Stimulated activated CD4-positive, alpha-beta T cell treated with anti-CD3 and anti-CD28 coated beads, Interleukin-15, amount 100 ng/mL, for 48 hours (primary cell): ENCODE data around the gene ZNF281.
"Not testable (repeated sequence)": the region's sequence is repeated elsewhere in the genome, so short reads cannot be mapped to it uniquely, and the experiment has no call there.

ENCODE experiments used
- DNase-seq, 2 donors: peaks; one replicate each; pipeline ENCODE4 v3.0.0-alpha.2; 2020; ENCODE audit warnings: low read depth in 2 of 2

The ZNF281 gene

GRCh38 chr1:200429221-200429751 lies 19.4 kb upstream of the ZNF281 start:
- DNase-seq = no peak

DNA sequence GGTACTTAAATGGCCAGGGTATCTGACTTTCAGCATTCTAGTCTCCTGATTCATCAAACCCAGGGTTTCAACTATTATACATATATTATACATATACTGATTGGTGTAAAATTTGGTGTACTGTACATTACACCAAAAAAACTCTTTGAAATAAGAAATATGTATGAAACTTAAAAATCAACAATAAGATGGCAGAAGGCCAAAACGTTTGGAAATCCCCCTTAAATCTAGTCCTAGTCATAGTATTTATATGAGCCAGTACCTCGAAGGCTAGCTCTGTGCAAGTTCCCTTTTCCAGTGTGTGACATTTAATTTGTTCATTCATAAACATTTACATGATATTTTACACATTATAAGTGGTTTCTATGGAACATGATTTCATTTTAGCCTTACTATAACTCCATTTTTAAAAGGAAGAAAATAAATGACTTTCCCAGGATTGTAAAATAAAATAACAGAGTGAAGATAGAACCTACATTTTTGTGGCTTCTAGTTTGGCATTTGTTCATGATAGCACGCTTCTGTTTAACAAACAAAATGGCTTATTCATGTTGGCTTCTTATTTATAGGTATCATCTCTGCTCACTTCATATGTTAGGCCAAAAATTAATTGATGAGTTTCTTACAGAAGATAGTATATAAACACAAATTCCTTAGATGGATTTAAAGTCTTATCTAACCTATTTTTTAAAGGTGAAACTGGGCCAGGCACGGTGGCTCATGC lies 18.8 kb upstream of the ZNF281 start:
- no peak for DNase-seq

DNA sequence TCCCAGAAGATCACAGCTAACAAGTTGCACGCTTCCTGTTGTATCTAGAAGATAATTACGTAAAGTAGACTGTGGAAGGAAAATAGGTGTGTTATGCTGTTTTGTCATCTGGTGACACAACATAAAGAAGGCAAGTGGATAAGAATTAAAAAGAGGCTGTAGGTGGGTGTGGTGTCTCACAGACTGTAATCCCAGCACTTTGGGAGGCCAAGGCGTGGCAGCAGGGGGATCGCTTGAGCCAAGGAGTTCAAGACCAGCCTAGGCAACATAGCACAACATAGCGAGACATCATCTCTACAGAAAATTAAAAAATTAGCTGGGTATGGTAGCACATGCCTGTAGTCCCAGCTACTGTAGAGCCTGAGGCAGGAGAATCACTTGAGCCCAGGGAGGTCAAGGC lies 17.9 kb upstream of the ZNF281 start:
- no peak for DNase-seq

DNA sequence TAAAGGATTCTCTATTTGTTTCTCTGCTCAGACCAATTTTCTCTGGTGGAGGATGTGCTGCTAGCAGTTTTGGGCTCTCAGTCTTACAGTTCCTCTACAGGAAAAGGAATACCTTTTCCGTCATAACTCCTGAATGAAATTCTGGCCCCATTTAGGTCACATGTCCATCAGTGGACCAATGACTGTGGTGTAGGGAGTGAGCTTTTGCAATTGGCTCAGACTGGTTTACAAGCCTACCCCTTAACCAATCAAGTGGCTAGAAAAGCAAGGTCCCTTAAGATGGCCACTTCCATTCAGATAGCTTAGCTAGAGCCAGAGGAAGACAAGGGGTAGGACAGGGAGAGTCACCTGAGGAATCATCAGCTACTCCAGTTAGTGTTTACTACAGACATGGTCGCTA lies 16.4 kb upstream of the ZNF281 start:
- no peak for DNase-seq

DNA sequence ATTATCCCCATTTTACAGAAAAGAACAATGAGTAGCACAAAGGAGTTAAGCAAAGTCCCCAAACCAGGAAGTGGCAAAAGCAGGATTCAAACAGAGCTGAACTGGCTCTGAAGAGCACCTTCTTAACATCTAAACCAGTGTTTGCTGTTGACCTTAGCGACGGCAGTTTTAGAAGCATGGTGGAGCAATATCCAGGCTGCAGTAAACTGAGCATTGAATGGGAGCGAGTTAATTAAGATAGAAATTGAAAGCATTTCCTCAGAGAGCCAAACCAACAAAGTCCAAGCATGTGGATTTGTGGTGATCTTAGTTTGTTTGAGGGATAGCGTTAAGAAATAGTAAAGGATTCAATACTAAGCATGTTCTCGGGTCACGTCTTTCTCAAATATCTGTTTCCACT lies 13.4 kb upstream of the ZNF281 start:
- DNase-seq = no peak

DNA sequence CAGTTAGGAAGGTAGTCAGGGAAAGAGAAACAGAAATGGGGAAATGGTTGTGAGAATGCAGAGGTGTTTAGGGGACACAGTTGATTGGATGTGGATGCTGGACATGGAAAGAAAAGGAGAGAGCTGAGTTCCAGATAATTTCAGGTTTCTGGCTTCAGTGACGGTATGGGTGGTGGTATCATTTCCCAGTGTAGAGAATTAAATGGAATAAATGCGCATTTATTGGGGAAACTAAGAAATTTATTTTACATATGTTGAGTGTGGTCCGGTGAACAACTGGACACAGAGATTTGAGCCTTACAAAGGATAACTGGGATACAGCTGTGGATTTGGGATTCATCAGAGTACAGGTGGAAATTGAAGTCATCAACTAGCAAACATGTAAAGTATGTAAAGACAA lies 12.4 kb upstream of the ZNF281 start:
- no peak for DNase-seq

DNA sequence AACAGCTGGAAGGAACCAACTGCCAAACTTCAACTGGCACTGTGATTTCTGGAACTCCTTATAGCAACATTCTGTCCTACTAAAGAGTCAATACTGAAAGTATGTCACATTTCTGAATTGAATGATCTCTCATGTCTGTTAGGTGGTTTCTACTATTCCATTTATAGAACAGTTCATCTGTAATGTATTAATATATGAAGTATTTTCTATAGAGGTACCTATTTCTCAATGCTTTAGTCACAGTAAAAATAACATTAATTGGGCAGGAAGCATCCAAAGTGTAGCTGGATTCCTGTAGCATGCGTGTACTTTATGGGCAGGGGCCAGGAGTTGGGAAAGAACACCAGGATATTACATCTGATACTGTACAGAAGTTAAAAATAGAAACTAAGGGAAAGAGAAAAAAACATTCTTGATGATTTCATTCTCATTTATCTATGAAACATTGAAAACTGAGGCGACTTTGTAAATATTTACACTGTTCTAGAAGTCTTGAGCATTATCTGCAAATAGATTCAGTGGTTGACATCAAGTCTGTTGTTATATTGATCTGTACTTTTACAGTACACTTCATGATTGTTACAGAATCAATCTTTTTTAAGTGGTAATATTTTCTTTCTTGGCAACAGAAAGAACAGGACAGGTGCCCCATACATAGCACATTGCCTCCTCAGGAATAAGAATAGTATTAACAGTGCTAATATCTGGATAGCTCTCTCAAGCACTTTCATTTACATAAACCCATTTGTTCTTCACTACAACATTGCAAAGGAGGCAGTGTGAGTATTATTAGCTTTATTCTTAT lies 6.2 kb upstream of the ZNF281 start:
- no peak for DNase-seq

- DNase-seq = no peak
These were observed 5.4 kb upstream of the ZNF281 start for GRCh38 chr1:200415227-200415626.

DNA sequence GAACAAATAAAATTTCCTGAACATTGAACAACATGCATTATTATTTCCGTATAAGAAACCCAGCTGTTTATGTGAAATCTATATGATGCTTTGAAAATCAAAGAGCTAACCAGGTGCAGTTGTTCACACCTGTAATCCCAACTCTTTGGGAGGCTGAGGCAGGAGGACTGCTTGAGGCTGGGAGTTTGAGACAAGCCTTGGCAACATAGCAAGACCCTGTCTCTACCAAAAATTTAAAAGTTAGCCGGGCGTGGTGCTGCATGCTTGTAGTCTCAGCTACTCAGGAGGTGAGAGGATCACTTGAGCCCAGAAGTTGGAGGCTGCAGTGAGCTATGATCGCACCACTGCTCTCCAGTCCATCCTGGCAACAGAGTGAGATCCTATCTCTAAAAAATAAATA lies 4.8 kb upstream of the ZNF281 start:
- DNase-seq = no peak

- DNase-seq = not testable (repeated sequence)
These were observed 3.9 kb upstream of the ZNF281 start for GRCh38 chr1:200413766-200414165.

GRCh38 chr1:200411406-200412257 lies 1.8 kb upstream of the ZNF281 start:
- DNase-seq = no peak

- no peak for DNase-seq
These were observed 686 bp upstream of the ZNF281 start for GRCh38 chr1:200410566-200410878.

GRCh38 chr1:200409203-200409760 lies 554 bp downstream of the ZNF281 start:
- DNase-seq = peak; percentile 7

DNA sequence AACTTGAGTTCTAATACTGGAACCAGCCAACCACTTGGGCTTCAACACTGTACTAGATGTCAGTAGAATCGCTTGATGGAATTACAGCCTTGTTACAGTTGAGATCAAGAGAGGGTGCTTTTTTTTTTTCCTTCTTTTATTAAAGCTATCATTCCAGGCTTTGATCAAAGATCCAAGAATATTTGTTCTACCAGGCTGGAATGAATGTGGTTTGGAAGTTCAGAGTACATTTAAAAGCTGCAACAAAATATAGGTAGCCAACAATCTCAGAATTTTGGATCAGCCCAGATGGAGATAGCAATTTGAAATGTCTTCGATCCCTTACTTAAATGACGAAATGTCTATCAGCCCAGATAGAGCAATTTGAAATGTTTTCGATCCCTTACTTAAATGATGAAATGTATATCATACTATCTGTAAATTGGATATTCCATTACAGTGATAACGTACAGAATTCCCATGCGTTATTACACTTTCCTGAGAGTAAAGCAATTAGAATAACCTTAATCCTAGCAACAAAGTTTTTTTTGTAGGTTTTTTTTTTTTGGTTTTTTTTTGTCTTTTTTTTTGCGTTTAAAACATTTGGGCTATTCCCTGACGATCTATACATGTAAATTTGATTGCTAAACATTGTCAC lies 3.6 kb downstream of the ZNF281 start:
- DNase-seq = no peak

DNA sequence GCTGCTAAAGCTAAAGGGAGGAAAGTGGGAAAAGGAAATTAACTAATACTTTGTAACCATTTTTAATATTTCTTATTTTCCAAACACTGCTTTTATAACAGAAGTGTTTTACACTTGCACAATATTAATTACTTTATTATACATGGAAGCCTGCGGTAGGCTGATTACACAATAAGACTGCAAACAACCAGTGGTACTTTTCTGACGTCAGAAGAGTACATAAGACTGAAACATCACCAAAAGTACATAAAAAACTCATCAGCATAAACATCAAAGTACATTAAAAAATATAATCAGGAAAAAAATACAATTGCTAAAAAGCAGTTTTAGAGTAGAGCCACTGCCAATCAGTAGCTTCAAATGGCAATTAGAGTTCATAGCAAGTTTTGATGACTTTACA lies 4.6 kb downstream of the ZNF281 start:
- no peak for DNase-seq

GRCh38 chr1:200401708-200402107 lies 8.1 kb downstream of the ZNF281 start:
- DNase-seq = no peak

- DNase-seq = no peak
These were observed 8.6 kb downstream of the ZNF281 start for GRCh38 chr1:200401263-200401662.

DNA sequence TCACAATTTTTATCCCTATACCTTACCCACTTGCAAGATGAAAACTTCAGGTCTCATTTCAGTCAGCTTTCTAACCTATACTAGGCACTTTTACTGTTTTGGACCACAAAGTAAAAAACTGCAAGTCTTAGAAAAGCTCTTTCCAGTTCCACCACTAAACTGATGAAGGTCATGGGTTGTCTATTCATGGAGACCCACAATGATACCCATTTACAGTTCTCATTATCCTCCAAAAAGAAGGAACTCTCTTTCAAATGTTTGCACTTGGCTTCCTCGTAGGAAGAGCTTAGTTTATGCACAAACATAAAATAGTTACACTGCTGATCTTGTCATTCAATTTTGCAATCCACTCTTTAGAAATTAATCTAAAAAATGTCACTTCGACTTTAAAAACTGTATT lies 9.3 kb downstream of the ZNF281 start:
- DNase-seq = no peak

- DNase-seq = no peak
These were observed 10.0 kb downstream of the ZNF281 start for GRCh38 chr1:200399860-200400259.

GRCh38 chr1:200398373-200398772 lies 11.5 kb downstream of the ZNF281 start:
- no peak for DNase-seq

GRCh38 chr1:200392625-200393185 lies 17.1 kb downstream of the ZNF281 start:
- DNase-seq = no peak
